H9 (cell line): Measurements from ENCODE around the gene IGSF1. TPM values are rescaled to one million over a fixed set of nuclear protein-coding genes. Genes with fewer than 3 reads are reported as not detected.

Source experiments
- DNase-seq: peaks from one replicate; pipeline ENCODE4 v3.0.0-alpha.2; 2017
- H2AFZ ChIP-seq: one replicate; pipeline ENCODE4 v1.6.1; 2013; ENCODE audit warnings: mild to moderate bottlenecking, low read length, control low read depth, moderate library complexity
- H2AK5ac ChIP-seq: 2 replicates; pipeline ENCODE4 v1.6.1; 2013; ENCODE audit warnings: low read length, control low read depth, mixed read lengths; ENCODE audit not compliant: insufficient read length
- H2BK120ac ChIP-seq: one replicate; pipeline ENCODE4 v1.6.1; 2013; ENCODE audit warnings: low read depth, mild to moderate bottlenecking, low read length, control low read depth, inconsistent platforms; ENCODE audit not compliant: poor library complexity, severe bottlenecking
- H2BK12ac ChIP-seq: 2 replicates; pipeline ENCODE4 v1.6.1; 2013; ENCODE audit warnings: low read length, control low read depth, mixed read lengths, low read depth; ENCODE audit not compliant: insufficient read length
- H2BK15ac ChIP-seq: 2 replicates; pipeline ENCODE4 v1.6.1; 2013; ENCODE audit warnings: low read depth, low read length, control low read depth
- H2BK20ac ChIP-seq: one replicate; pipeline ENCODE4 v1.6.1; 2013; ENCODE audit warnings: low read depth, mild to moderate bottlenecking, low read length, control low read depth, inconsistent platforms; ENCODE audit not compliant: poor library complexity, severe bottlenecking
- H2BK5ac ChIP-seq: 2 replicates; pipeline ENCODE4 v1.6.1; 2013; ENCODE audit warnings: low read length, control low read depth, mixed read lengths; ENCODE audit not compliant: insufficient read length
- H3K14ac ChIP-seq: 2 replicates; pipeline ENCODE4 v1.6.1; 2013; ENCODE audit warnings: low read length, control low read depth; ENCODE audit not compliant: insufficient read depth
- H3K18ac ChIP-seq: 2 replicates; pipeline ENCODE4 v1.6.1; 2013; ENCODE audit warnings: low read depth, mild to moderate bottlenecking, mixed read lengths, low read length, control low read depth; ENCODE audit not compliant: insufficient read length
- H3K23ac ChIP-seq: 2 replicates; pipeline ENCODE4 v1.6.1; 2013; ENCODE audit warnings: low read length, control low read depth, mixed read lengths, low read depth; ENCODE audit not compliant: insufficient read length
- H3K23me2 ChIP-seq: 2 replicates; pipeline ENCODE4 v1.6.1; 2013; ENCODE audit warnings: low read depth, mild to moderate bottlenecking, mixed read lengths, low read length, control low read depth; ENCODE audit not compliant: insufficient read length, poor library complexity, severe bottlenecking
- H3K27ac ChIP-seq: 2 replicates; pipeline ENCODE4 v1.5.1; 2013; ENCODE audit warnings: low read length, control low read depth, mixed read lengths, low read depth; ENCODE audit not compliant: insufficient read length
- H3K27me3 ChIP-seq: 2 replicates; pipeline ENCODE4 v1.6.1; 2013; ENCODE audit warnings: low read length, control low read depth, inconsistent platforms; ENCODE audit not compliant: insufficient read depth
- H3K4ac ChIP-seq: 2 replicates; pipeline ENCODE4 v1.6.1; 2013; ENCODE audit warnings: low read depth, mild to moderate bottlenecking, control low read depth, inconsistent platforms, low read length, moderate library complexity
- H3K4me1 ChIP-seq: 2 replicates; pipeline ENCODE4 v1.6.1; 2013; ENCODE audit warnings: low read length, control low read depth, inconsistent platforms; ENCODE audit not compliant: insufficient read depth
- H3K4me2 ChIP-seq: 2 replicates; pipeline ENCODE4 v1.6.1; 2013; ENCODE audit warnings: low read length, control low read depth, mixed read lengths; ENCODE audit not compliant: insufficient read length, insufficient read depth
- H3K56ac ChIP-seq: 2 replicates; pipeline ENCODE4 v1.6.1; 2013; ENCODE audit warnings: low read depth, mild to moderate bottlenecking, mixed read lengths, low read length, control low read depth; ENCODE audit not compliant: insufficient read length
- H3K79me1 ChIP-seq: 2 replicates; pipeline ENCODE4 v1.6.1; 2013; ENCODE audit warnings: low read depth, mild to moderate bottlenecking, moderate library complexity, low read length, control low read depth, inconsistent platforms; ENCODE audit not compliant: insufficient read depth, poor library complexity, severe bottlenecking
- H3K79me2 ChIP-seq: 2 replicates; pipeline ENCODE4 v1.6.1; 2013; ENCODE audit warnings: low read length, control low read depth, inconsistent platforms; ENCODE audit not compliant: insufficient read depth
- H3K9ac ChIP-seq: 2 replicates; pipeline ENCODE4 v1.6.1; 2013; ENCODE audit warnings: low read length, control low read depth, mixed read lengths; ENCODE audit not compliant: insufficient read length; ENCODE audit errors: extremely low read depth
- H3K9me3 ChIP-seq: one replicate; pipeline ENCODE4 v1.6.1; 2013; ENCODE audit warnings: low read depth, low read length, inconsistent platforms; ENCODE audit not compliant: control insufficient read depth
- H3T11ph ChIP-seq: one replicate; pipeline ENCODE4 v1.6.1; 2013; ENCODE audit warnings: mild to moderate bottlenecking, low read length, control low read depth, inconsistent platforms
- H4K20me1 ChIP-seq: one replicate; pipeline ENCODE4 v1.6.1; 2013; ENCODE audit not compliant: control insufficient read depth, insufficient read length, insufficient read depth
- H4K5ac ChIP-seq: 2 replicates; pipeline ENCODE4 v1.6.1; 2013; ENCODE audit warnings: low read depth, mild to moderate bottlenecking, mixed read lengths, low read length, control low read depth; ENCODE audit not compliant: insufficient read length
- H4K8ac ChIP-seq: replicated peaks from 2 replicates; pipeline ENCODE4 v1.6.1; 2013; ENCODE audit warnings: low read length, control low read depth, mixed read lengths, low read depth; ENCODE audit not compliant: insufficient read length
- H4K91ac ChIP-seq: 2 replicates; pipeline ENCODE4 v1.6.1; 2013; ENCODE audit warnings: low read depth, mild to moderate bottlenecking, moderate library complexity, mixed read lengths, low read length, control low read depth; ENCODE audit not compliant: insufficient read length
- H3K27ac Mint-ChIP-seq, 3 experiments: 2 replicates in 2 of 3; 3 replicates in 1 of 3; pipeline ENCODE4 v1.8.0; 2020 to 2021; ENCODE audit warnings: mixed read lengths in 3 of 3, mild to moderate bottlenecking in 1 of 3, moderate library complexity in 1 of 3
- H3K27me3 Mint-ChIP-seq: 2 replicates; pipeline ENCODE4 v1.8.0; 2021; ENCODE audit warnings: low read depth, mild to moderate bottlenecking, moderate library complexity, mixed read lengths
- H3K36me3 Mint-ChIP-seq, 3 experiments: 2 replicates in 2 of 3; 3 replicates in 1 of 3; pipeline ENCODE4 v1.8.0; 2020 to 2021; ENCODE audit warnings: low read depth in 3 of 3, mixed read lengths in 3 of 3; ENCODE audit not compliant: insufficient read depth in 1 of 3
- H3K4me1 Mint-ChIP-seq, 2 experiments: 2 replicates each; pipeline ENCODE4 v1.8.0; 2020; ENCODE audit warnings: mixed read lengths in 2 of 2
- H3K4me3 Mint-ChIP-seq, 2 experiments: 2 replicates in 1 of 2; 3 replicates in 1 of 2; pipeline ENCODE4 v1.8.0; 2020 to 2021; ENCODE audit warnings: mild to moderate bottlenecking in 2 of 2, mixed read lengths in 2 of 2, moderate library complexity in 1 of 2
- H3K9me3 Mint-ChIP-seq, 2 experiments: 2 replicates in 1 of 2; 3 replicates in 1 of 2; pipeline ENCODE4 v1.8.0; 2020; ENCODE audit warnings: mild to moderate bottlenecking in 2 of 2, mixed read lengths in 2 of 2, moderate library complexity in 1 of 2
- WGBS: extraction: QIAGEN DNeasy Blood & Tissue Kit; methylation state at CpG from one replicate; pipeline ENCODE4 v1.1.7; 2013; ENCODE audit warnings: missing lambda C conversion rate, low lambda C conversion rate, mixed read lengths; ENCODE audit not compliant: insufficient read length; ENCODE audit errors: extremely low coverage; 5-methylcytosine and 5-hydroxymethylcytosine counted together
- total RNA-seq: library from RNA; stranded (reverse); gene quantifications from 2 replicates; pipeline ENCODE4 v1.2.1, GENCODE V29; 2021
- TF ChIP-seq, protein P1 (sequence below): fragments of 200-600 bp; sonication (generic); conservative IDR thresholded peaks from 3 replicates; pipeline ENCODE4 v1.8.0; 2021; ENCODE audit warnings: antibody characterized with exemption, mild to moderate bottlenecking

Gene IGSF1
- total RNA-seq, 1 experiment from 2014 or later: 12.5 TPM

DNA sequence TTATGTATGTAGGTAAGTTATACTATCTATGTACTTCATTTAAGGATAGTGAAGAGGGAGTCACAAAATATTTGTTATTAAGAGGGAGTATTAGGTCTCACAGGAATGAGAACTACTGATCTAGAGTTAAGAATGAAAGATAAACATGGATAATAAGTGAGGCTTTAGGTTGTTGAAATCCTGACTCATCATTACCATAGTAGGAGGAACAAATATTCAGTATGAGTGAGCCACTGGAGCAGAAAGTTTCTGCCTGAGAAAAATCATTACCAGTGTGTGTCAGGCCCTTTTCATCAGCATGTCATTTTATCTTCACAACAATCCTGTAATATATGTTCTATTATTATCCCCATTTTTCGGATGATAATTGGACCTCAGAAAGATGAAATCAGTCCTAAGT is 27.2 kb upstream of the IGSF1 start:
- no peaks in the 10 kb centered on the region for H4K20me1 ChIP-seq
- no peaks in the 10 kb centered on the region for H3K79me1 ChIP-seq
- TF ChIP-seq, protein P1, sequence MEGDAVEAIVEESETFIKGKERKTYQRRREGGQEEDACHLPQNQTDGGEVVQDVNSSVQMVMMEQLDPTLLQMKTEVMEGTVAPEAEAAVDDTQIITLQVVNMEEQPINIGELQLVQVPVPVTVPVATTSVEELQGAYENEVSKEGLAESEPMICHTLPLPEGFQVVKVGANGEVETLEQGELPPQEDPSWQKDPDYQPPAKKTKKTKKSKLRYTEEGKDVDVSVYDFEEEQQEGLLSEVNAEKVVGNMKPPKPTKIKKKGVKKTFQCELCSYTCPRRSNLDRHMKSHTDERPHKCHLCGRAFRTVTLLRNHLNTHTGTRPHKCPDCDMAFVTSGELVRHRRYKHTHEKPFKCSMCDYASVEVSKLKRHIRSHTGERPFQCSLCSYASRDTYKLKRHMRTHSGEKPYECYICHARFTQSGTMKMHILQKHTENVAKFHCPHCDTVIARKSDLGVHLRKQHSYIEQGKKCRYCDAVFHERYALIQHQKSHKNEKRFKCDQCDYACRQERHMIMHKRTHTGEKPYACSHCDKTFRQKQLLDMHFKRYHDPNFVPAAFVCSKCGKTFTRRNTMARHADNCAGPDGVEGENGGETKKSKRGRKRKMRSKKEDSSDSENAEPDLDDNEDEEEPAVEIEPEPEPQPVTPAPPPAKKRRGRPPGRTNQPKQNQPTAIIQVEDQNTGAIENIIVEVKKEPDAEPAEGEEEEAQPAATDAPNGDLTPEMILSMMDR: no peak

More for the DNA sequence above, 27.2 kb upstream of the IGSF1 start:
- Mint-ChIP-seq H3K9me3 (no peaks in the 10 kb centered on the region), H3K4me3 (no peak overlapping the region), H3K27ac (no peak overlapping the region), H3K27me3 (no peaks in the 10 kb centered on the region), H3K4me1 (peaks cover 7 to 8% of the 10 kb centered on the region in 2 experiments; a peak in 3 of 4 replicates), H3K36me3 (no peaks in the 10 kb centered on the region)
- Histone ChIP-seq H2BK20ac (no peak overlapping the region), H3K27me3 (no peaks in the 10 kb centered on the region), H2BK15ac (no peak overlapping the region), H2BK120ac (no peak overlapping the region), H3K23ac (no peak overlapping the region), H3K4ac (no peak overlapping the region), H3K9me3 (no peaks in the 10 kb centered on the region), H2AK5ac (no peak overlapping the region), H4K5ac (no peak overlapping the region), H3T11ph (no peak overlapping the region), H3K9ac (no peak overlapping the region), H3K4me1 (no peaks in the 10 kb centered on the region), H4K8ac (no peak overlapping the region), H2BK5ac (no peak overlapping the region), H3K14ac (no peak overlapping the region), H3K79me2 (no peaks in the 10 kb centered on the region), H3K27ac (no peak overlapping the region), H3K18ac (no peak overlapping the region), H2AFZ (no peak overlapping the region), H4K91ac (no peak overlapping the region), H2BK12ac (no peak overlapping the region), H3K23me2 (no peaks in the 10 kb centered on the region), H3K4me2 (no peak overlapping the region), H3K56ac (no peak overlapping the region)
- no peak for DNase-seq
- WGBS: no CpG with 5 or more reads among the region's 1 CpG
